ENCODE results near the gene ADAMTS15. TPM values are rescaled to one million over a fixed set of nuclear protein-coding genes. Genes with fewer than 3 reads are reported as not detected.

ADAMTS15 gene
- total RNA-seq, 2 experiments from 2014 or later, result 0.05 to 0.08 TPM

DNA sequence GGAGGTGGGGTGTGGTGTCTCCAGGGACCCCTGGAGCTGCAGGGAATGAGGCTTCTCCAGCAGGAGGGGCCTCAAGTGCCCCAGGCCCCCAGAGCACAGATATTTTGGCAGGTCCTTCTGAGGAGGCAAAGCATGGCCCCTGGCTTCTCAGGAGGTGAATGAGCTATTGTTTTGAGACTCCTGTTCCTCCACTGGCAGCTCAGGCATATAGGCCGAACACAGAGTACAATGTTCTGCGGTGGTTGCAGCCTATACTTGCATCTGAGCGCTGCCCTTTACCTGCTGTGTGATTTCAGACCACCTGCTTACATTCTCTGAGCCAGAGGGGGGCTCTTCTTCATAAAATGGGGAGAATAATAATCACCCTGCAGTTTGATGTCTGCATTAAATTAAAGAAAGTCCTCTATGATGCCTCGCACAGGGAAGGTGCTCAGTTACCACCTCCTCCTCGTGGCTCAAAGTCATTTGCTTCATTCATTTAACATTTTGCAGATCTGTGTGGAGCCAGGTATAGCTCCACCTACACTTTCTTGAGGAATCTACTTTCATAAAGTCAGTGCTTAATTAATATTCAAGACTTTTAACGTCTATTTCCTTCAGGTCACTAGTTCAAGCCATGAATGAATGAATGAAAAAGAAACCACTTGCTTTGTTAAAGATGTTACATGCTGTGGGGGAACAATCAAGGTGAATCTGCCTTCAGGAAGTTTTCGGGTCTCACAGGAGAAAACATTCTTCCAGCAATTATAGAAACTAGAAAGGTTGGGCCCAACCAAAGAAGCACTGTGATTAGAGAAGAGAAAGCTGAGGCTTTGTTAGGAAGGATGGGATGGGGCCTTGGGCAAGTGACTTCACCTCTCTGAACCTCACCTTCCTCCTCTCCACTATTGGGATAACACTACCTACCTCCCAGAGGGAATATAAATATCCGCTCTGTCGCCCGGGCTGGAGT, 68.4 kb downstream of the ADAMTS15 start:
- no peaks in the 10 kb centered on the region for H3K9me3 Mint-ChIP-seq (ENCODE audit: insufficient read depth)
- no peaks in the 10 kb centered on the region for H3K27me3 Mint-ChIP-seq (ENCODE audit: low read depth)
- POLR2A ChIA-PET, result no interaction called here
- ATAC-seq (no peak), DNase-seq (no peak)
- H3K36me3 Mint-ChIP-seq (ENCODE audit: low read depth), result no peaks in the 10 kb centered on the region
- no peak overlapping the region for H3K4me3 Mint-ChIP-seq
- CTCF ChIA-PET, result no interaction called here
- no peaks in the 10 kb centered on the region for H3K4me1 Mint-ChIP-seq (ENCODE audit: low read depth)
- H3K27ac Mint-ChIP-seq, result no peak overlapping the region

DNA sequence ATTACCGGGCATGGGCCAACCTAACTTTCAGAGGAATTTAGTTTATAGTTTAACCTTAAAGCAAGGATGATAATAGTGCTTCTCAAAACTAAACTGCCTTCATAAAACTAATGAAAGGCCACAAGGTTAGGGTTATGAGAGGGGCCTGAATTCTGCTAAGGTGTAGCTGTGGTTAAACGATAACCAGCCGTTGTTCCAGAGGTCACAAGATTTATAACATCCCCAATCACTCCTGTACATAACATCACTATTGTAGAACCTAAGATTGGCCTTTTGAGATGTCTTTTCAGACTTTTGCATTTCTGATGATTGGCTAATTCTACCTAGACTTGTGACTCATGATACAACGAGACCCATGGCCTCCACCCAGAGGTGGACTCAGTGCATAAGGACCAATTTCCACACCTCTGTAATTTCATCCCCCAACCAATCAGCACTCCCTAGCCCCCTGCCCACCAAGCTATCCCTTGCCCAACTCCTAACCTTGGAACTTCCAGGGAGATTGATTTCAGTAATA, 69.8 kb downstream of the ADAMTS15 start:
- no peaks in the 10 kb centered on the region for H3K4me1 Mint-ChIP-seq (ENCODE audit: low read depth)
- H3K4me3 Mint-ChIP-seq, result no peak overlapping the region
- ChIA-PET CTCF (no interaction called here), POLR2A (no interaction called here)
- DNase-seq (no peak), ATAC-seq (no peak)
- H3K27ac Mint-ChIP-seq, result no peak overlapping the region
- H3K36me3 Mint-ChIP-seq (ENCODE audit: low read depth), result no peaks in the 10 kb centered on the region
- H3K9me3 Mint-ChIP-seq (ENCODE audit: insufficient read depth), result no peaks in the 10 kb centered on the region
- no peaks in the 10 kb centered on the region for H3K27me3 Mint-ChIP-seq (ENCODE audit: low read depth)

DNA sequence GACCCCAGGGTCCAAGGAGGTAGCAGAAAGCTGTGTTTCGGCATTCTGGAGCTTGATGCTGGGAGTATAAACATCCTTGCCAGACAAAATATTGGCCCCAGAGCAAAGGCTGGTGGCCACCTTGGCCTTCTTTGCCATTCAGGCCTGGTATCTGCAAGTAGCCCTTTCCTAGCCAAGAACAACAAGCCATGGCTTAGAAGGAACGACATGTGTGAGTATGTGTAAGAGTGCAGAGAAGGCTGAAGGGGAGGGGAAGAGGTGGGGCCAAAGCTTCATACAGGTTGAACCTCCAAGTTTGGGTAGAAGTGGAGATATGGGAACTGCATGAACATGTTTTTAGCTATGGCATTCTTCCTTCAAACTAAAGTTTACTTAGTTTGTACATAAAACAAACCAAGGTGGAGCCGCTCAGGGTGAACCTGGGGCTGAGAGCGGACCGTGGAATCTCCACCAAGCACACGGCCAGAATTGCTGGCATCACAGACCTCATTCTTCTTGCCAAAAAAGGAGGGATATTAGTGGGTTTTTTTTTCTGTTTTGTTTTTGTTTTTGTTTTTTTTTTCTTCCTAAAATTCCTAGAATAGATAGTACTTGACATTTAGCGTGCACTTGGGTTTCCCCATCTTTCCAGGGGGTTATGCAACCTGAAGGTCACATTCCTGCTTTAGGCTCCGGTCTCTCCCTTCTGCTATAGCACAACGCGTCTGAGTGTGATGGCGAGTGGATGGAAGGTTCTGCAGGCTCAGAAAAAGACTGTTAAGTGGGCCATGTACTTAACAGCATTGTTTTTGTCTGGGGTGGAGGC, 70.9 kb downstream of the ADAMTS15 start:
- ChIA-PET POLR2A (no interaction called here), CTCF (no interaction called here)
- Mint-ChIP-seq H3K4me1 (ENCODE audit: low read depth) (no peaks in the 10 kb centered on the region), H3K27me3 (ENCODE audit: low read depth) (no peaks in the 10 kb centered on the region), H3K4me3 (no peak overlapping the region), H3K27ac (no peak overlapping the region), H3K36me3 (ENCODE audit: low read depth) (no peaks in the 10 kb centered on the region), H3K9me3 (ENCODE audit: insufficient read depth) (no peaks in the 10 kb centered on the region)
- no peak for ATAC-seq
- DNase-seq, result no peak

DNA sequence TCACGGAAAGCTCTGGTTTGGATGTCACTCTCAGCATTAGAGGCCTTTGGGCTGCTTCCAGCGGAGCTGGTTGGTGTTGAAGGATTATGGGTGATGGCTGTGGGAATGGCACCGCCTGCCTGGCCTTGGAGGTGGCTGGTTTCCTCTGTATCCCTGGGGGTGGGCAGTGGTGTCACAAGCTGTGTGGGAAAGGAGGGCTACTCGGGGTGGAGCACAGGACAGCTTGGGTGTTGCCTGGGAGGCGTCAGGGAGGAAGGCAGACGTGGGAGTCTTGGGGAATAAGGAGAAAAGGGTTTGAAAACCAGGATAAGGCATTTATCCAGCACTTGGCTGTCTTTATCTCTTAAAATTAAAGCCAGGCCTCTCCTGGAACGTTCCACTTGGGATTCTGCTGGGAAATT, 71.8 kb downstream of the ADAMTS15 start:
- ChIA-PET POLR2A (no interaction called here), CTCF (no interaction called here)
- Mint-ChIP-seq H3K27ac (no peak overlapping the region), H3K27me3 (ENCODE audit: low read depth) (peaks cover 2% of the 10 kb centered on the region), H3K4me1 (ENCODE audit: low read depth) (no peaks in the 10 kb centered on the region), H3K36me3 (ENCODE audit: low read depth) (no peaks in the 10 kb centered on the region), H3K9me3 (ENCODE audit: insufficient read depth) (no peaks in the 10 kb centered on the region), H3K4me3 (no peak overlapping the region)
- ATAC-seq, result no peak
- no peak for DNase-seq

- no peak for ATAC-seq
- Mint-ChIP-seq H3K4me1 (ENCODE audit: low read depth) (no peaks in the 10 kb centered on the region), H3K36me3 (ENCODE audit: low read depth) (no peaks in the 10 kb centered on the region), H3K4me3 (no peak overlapping the region), H3K9me3 (ENCODE audit: insufficient read depth) (no peaks in the 10 kb centered on the region), H3K27me3 (ENCODE audit: low read depth) (peaks cover 2% of the 10 kb centered on the region), H3K27ac (no peak overlapping the region)
- CTCF ChIA-PET, result no interaction called here
- POLR2A ChIA-PET, result no interaction called here
- no peak for DNase-seq
Measured at GRCh38 chr11:130522284-130522961, 74.0 kb downstream of the ADAMTS15 start.

DNA sequence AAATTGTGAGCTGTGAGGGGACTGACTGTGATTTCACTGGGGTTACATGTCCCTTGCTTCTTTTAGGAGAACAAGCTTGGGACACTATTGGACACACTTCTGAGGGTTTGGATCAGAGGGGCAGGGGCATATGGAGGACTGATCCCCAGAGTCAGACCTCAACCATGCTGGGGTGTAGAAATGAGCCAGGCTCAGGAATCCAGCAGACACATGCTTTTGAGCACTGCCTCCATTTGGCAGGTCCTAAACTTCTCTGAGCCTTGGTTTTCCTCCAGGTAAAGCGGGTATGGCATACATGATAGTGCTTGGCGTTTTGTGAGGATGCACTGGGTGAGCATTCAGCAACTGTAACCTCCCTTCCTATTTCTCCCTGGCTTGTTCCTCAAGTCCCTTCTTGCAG, 74.7 kb downstream of the ADAMTS15 start:
- no peak overlapping the region for H3K4me3 Mint-ChIP-seq
- no peak overlapping the region for H3K27ac Mint-ChIP-seq
- no peaks in the 10 kb centered on the region for H3K4me1 Mint-ChIP-seq (ENCODE audit: low read depth)
- CTCF ChIA-PET, result no interaction called here
- no peaks in the 10 kb centered on the region for H3K36me3 Mint-ChIP-seq (ENCODE audit: low read depth)
- ATAC-seq (no peak), DNase-seq (no peak)
- POLR2A ChIA-PET, result no interaction called here
- H3K9me3 Mint-ChIP-seq (ENCODE audit: insufficient read depth), result no peaks in the 10 kb centered on the region
- peaks cover 2% of the 10 kb centered on the region for H3K27me3 Mint-ChIP-seq (ENCODE audit: low read depth)

DNA sequence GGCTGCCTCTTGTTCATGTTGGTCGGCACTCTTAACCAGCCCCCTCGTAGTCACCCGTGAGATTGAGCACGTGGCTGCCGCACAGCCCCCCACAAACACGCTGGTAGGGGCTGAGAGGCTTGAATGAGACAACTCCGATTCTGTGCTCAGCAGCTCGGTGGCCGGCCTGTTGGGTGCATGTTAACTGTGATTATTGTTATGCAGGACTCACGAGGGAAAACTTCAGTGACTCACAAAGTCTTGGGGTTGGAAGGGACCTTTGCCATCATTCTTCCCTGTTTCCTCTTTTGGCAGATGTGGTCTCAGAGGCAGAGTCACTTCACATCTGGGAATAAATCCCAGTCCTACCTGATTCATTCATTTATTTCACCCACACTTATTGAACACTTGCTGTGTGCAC, 75.2 kb downstream of the ADAMTS15 start:
- H3K4me1 Mint-ChIP-seq (ENCODE audit: low read depth), result no peaks in the 10 kb centered on the region
- no peaks in the 10 kb centered on the region for H3K36me3 Mint-ChIP-seq (ENCODE audit: low read depth)
- H3K27ac Mint-ChIP-seq, result no peak overlapping the region
- H3K9me3 Mint-ChIP-seq (ENCODE audit: insufficient read depth), result no peaks in the 10 kb centered on the region
- no peak overlapping the region for H3K4me3 Mint-ChIP-seq
- H3K27me3 Mint-ChIP-seq (ENCODE audit: low read depth), result peaks cover 2% of the 10 kb centered on the region
- ChIA-PET CTCF (no interaction called here), POLR2A (no interaction called here)
- ATAC-seq, result no peak
- no peak for DNase-seq

DNA sequence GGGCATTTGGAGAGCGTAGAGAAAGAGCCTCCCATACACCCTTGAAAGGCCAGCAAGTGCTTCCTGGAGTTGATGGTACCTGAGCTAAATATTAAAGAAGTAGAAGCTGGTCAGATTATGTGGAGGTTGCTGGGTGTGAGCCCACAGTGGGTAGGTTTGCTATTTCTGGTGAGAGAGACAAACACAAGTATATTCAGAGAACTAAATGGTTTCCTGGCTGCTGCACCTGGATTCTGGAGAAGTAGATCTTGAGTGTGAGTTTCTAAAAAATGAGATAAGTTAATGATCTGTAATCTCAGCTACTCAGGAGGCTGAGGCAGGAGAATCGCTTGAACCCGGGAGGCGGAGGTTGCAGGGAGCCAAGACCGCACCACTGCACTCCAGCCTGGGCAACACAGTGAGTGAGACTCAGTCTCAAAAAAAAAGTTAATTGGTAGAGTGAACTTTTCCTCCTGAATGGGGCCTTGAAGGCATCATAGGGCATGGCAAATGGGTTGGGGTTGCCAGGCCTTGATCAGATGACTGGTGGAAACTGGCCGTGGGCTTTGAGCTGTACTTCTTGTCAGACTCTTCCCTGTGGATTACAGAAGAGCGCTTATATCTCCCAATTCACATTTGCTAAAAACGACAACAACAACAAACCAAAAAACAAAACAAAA, 75.8 kb downstream of the ADAMTS15 start:
- no peaks in the 10 kb centered on the region for H3K9me3 Mint-ChIP-seq (ENCODE audit: insufficient read depth)
- H3K27ac Mint-ChIP-seq, result no peak overlapping the region
- no peaks in the 10 kb centered on the region for H3K36me3 Mint-ChIP-seq (ENCODE audit: low read depth)
- DNase-seq (no peak), ATAC-seq (no peak)
- ChIA-PET POLR2A (no interaction called here), CTCF (no interaction called here)
- peaks cover 2% of the 10 kb centered on the region for H3K27me3 Mint-ChIP-seq (ENCODE audit: low read depth)
- H3K4me3 Mint-ChIP-seq, result no peak overlapping the region
- H3K4me1 Mint-ChIP-seq (ENCODE audit: low read depth), result no peaks in the 10 kb centered on the region

GRCh38 chr11:130525307-130525706, 76.9 kb downstream of the ADAMTS15 start:
- Mint-ChIP-seq H3K27me3 (ENCODE audit: low read depth) (peaks cover 2% of the 10 kb centered on the region), H3K27ac (no peak overlapping the region), H3K4me1 (ENCODE audit: low read depth) (no peaks in the 10 kb centered on the region), H3K9me3 (ENCODE audit: insufficient read depth) (no peaks in the 10 kb centered on the region), H3K36me3 (ENCODE audit: low read depth) (no peaks in the 10 kb centered on the region), H3K4me3 (no peak overlapping the region)
- ChIA-PET POLR2A (no interaction called here), CTCF (no interaction called here)
- DNase-seq, result no peak
- no peak for ATAC-seq

All from activated CD8-positive, alpha-beta T cell treated with anti-CD3 and anti-CD28 coated beads, Interleukin-2, amount 10 ng/mL, durations not matched to agents 7 days and 5 days (primary cell).